Liver (tissue), 9 donors: Measurements from ENCODE around the gene MISP. TPM values are rescaled to one million over a fixed set of nuclear protein-coding genes. Genes with fewer than 3 reads are reported as not detected.
A peak's percentile ranks its signal among the peaks of the same experiment; 100 is the strongest.

Source experiments
- DNase-seq: peaks from one replicate; pipeline ENCODE4 v3.0.0-alpha.2; 2017; ENCODE audit warnings: low spot score
- H3K27ac ChIP-seq, 2 donors: one replicate each; pipeline ENCODE4 v1.7.0; 2013; ENCODE audit warnings: inconsistent platforms in 2 of 2, low read length in 2 of 2, control low read depth in 1 of 2, low read depth in 1 of 2, mild to moderate bottlenecking in 1 of 2
- H3K27me3 ChIP-seq, 4 donors: one replicate each; pipeline versions ENCODE4 v1.6.1 to v1.7.0; 2013; ENCODE audit warnings: low read length in 3 of 4, inconsistent platforms in 1 of 4, mild to moderate bottlenecking in 1 of 4, moderate library complexity in 1 of 4; ENCODE audit not compliant: control insufficient read depth in 4 of 4, insufficient read depth in 4 of 4
- H3K36me3 ChIP-seq, 4 donors: one replicate each; pipeline versions ENCODE4 v1.6.1 to v1.7.0; 2013; ENCODE audit warnings: low read length in 3 of 4, mild to moderate bottlenecking in 3 of 4, low read depth in 1 of 4, moderate library complexity in 1 of 4; ENCODE audit not compliant: control insufficient read depth in 4 of 4, insufficient read depth in 3 of 4
- H3K4me1 ChIP-seq, 4 donors: one replicate each; pipeline versions ENCODE4 v1.6.1 to v1.7.0; 2013; ENCODE audit warnings: low read length in 3 of 4, mild to moderate bottlenecking in 3 of 4, moderate library complexity in 1 of 4; ENCODE audit not compliant: control insufficient read depth in 4 of 4, insufficient read depth in 4 of 4
- H3K4me3 ChIP-seq, 3 donors: one replicate each; pipeline versions ENCODE4 v1.6.1 to v1.7.0; 2013; ENCODE audit warnings: low read length in 3 of 3, control low read depth in 1 of 3, low read depth in 1 of 3, mild to moderate bottlenecking in 1 of 3
- H3K9ac ChIP-seq, 2 donors: one replicate each; pipeline ENCODE4 v1.7.0; 2013; ENCODE audit warnings: low read length in 2 of 2, mild to moderate bottlenecking in 2 of 2, moderate library complexity in 2 of 2, control low read depth in 1 of 2, low read depth in 1 of 2
- H3K9me3 ChIP-seq, 4 donors: one replicate each; pipeline versions ENCODE4 v1.6.1 to v1.7.0; 2013; ENCODE audit warnings: low read length in 3 of 4; ENCODE audit not compliant: control insufficient read depth in 4 of 4
- ATF3 ChIP-seq: IDR thresholded peaks from 2 replicates; pipeline ENCODE4 v1.6.1; 2016; ENCODE audit warnings: antibody characterized with exemption
- CTCF ChIP-seq: fragments of 150-350 bp; IDR thresholded peaks from 2 replicates; pipeline ENCODE4 v1.5.1; 2017; ENCODE audit warnings: improper control_type of control experiment, low read depth, low read length; ENCODE audit not compliant: missing input control
- EGR1 ChIP-seq, 2 donors: IDR thresholded peaks; 2 replicates each; pipeline ENCODE4 v1.6.1; 2016 to 2018; ENCODE audit warnings: antibody characterized with exemption in 2 of 2, low read depth in 2 of 2
- FOXA1 ChIP-seq: IDR thresholded peaks from 2 replicates; pipeline ENCODE4 v1.6.1; 2016; ENCODE audit warnings: antibody characterized with exemption
- FOXA2 ChIP-seq: IDR thresholded peaks from 2 replicates; pipeline ENCODE4 v1.6.1; 2016; ENCODE audit warnings: antibody characterized with exemption
- GABPA ChIP-seq, 2 donors: IDR thresholded peaks in 1 of 2; conservative IDR thresholded peaks in 1 of 2; 2 replicates each; pipeline ENCODE4 v1.6.1; 2016; ENCODE audit warnings: antibody characterized with exemption in 2 of 2, mild to moderate bottlenecking in 1 of 2, moderate library complexity in 1 of 2
- HNF4A ChIP-seq, 2 donors: conservative IDR thresholded peaks; 2 replicates each; pipeline ENCODE4 v1.6.1; 2016; ENCODE audit warnings: antibody characterized with exemption in 2 of 2, mild to moderate bottlenecking in 2 of 2
- HNF4G ChIP-seq: IDR thresholded peaks from 2 replicates; pipeline ENCODE4 v1.6.1; 2016; ENCODE audit warnings: antibody characterized with exemption
- JUND ChIP-seq, 2 donors: IDR thresholded peaks; 2 replicates each; pipeline ENCODE4 v1.6.1; 2016; ENCODE audit warnings: antibody characterized with exemption in 2 of 2
- MAX ChIP-seq: IDR thresholded peaks from 2 replicates; pipeline ENCODE4 v1.6.1; 2016; ENCODE audit warnings: antibody characterized with exemption
- NR2F2 ChIP-seq: IDR thresholded peaks from 2 replicates; pipeline ENCODE4 v1.6.1; 2016; ENCODE audit warnings: antibody characterized with exemption
- RAD21 ChIP-seq, 2 donors: IDR thresholded peaks; 2 replicates each; pipeline ENCODE4 v1.6.1; 2016; ENCODE audit warnings: antibody characterized with exemption in 2 of 2, mild to moderate bottlenecking in 2 of 2
- REST ChIP-seq: IDR thresholded peaks from 2 replicates; pipeline ENCODE4 v1.6.1; 2016; ENCODE audit warnings: antibody characterized with exemption, mild to moderate bottlenecking
- RXRA ChIP-seq, 2 donors: IDR thresholded peaks; 2 replicates each; pipeline ENCODE4 v1.6.1; 2017 to 2018; ENCODE audit warnings: antibody characterized with exemption in 2 of 2, mild to moderate bottlenecking in 1 of 2
- SP1 ChIP-seq: IDR thresholded peaks from 2 replicates; pipeline ENCODE4 v1.6.1; 2018; ENCODE audit warnings: antibody characterized with exemption, mild to moderate bottlenecking
- TAF1 ChIP-seq: conservative IDR thresholded peaks from 2 replicates; pipeline ENCODE4 v1.6.1; 2016; ENCODE audit warnings: antibody characterized with exemption, mild to moderate bottlenecking
- YY1 ChIP-seq: IDR thresholded peaks from 2 replicates; pipeline ENCODE4 v1.6.1; 2016; ENCODE audit warnings: antibody characterized with exemption, mild to moderate bottlenecking
- ZBTB33 ChIP-seq: IDR thresholded peaks from 2 replicates; pipeline ENCODE4 v1.6.1; 2016; ENCODE audit warnings: antibody characterized with exemption
- WGBS: extraction: QIAGEN DNeasy Blood & Tissue Kit; methylation state at CpG from one replicate; pipeline ENCODE4 v1.1.7; 2013; 5-methylcytosine and 5-hydroxymethylcytosine counted together
- polyA plus RNA-seq, 2 donors: library from polyadenylated mRNA; stranded (reverse) in 1 of 2; unstranded in 1 of 2; fragments of 200-250 nt in 1 of 2; fragments of >200 nt in 1 of 2; fragmentation: Nextera tagmentation in 1 of 2; extraction: Ambion mirVana in 1 of 2; gene quantifications; one replicate each; pipeline versions ENCODE4 v1.2.1 to v1.2.3, GENCODE V29; 2013 to 2015
- total RNA-seq, 2 donors: library from RNA; depleted of rRNA; stranded (reverse); fragments of >200 nt; gene quantifications; one replicate each; pipeline ENCODE4 v1.2.3, GENCODE V29; 2014
- donor health status: healthy.
- donor health status: healthy.
- donor health status: healthy.
- donor health status: healthy.
- donor health status: healthy.

Gene MISP
- total and polyA plus RNA-seq, 4 donors = 0.05 to 0.08 TPM; not detected in 2

- peak overlapping the region in 1 of 3 donors; percentile 29 for H3K4me3 ChIP-seq
- 44% methylated on average over 4 of the region's 4 CpGs for WGBS
These were observed 47.6 kb upstream of the MISP start for GRCh38 chr19:703329-703650.

More at GRCh38 chr19:703329-703650, 47.6 kb upstream of the MISP start:
- TF ChIP-seq JUND (IDR thresholded peaks at IDR 0.05) (no peak), SP1 (no peak), MAX (no peak), ZBTB33 (no peak), FOXA1 (no peak), RXRA (IDR thresholded peaks at IDR 0.05) (no peak), RAD21 (IDR thresholded peaks at IDR 0.05) (no peak), NR2F2 (no peak), FOXA2 (no peak), HNF4A (conservative IDR thresholded peaks at IDR 0.05) (no peak), TAF1 (no peak), HNF4G (no peak), GABPA (IDR thresholded peaks at IDR 0.05 in 1 of 2, conservative IDR thresholded peaks at IDR 0.05 in 1 of 2) (no peak), CTCF (no peak), EGR1 (IDR thresholded peaks at IDR 0.05; ENCODE audit: low read depth in 2 of 2) (no peak), ATF3 (no peak), YY1 (no peak), REST (no peak)
- Histone ChIP-seq H3K36me3 (no peaks in the 10 kb centered on the region), H3K27me3 (no peaks in the 10 kb centered on the region), H3K27ac (no peak overlapping the region), H3K9ac (no peak overlapping the region), H3K4me1 (peaks cover 0 to 4% (median 2%) of the 10 kb centered on the region in 4 donors), H3K9me3 (no peaks in the 10 kb centered on the region)
- no peak for DNase-seq
